GM19099 (cell line): ENCODE measurements around the gene DBN1.

Experiments used
- POLR2A ChIP-seq: IDR thresholded peaks from 3 replicates; pipeline ENCODE4 v1.6.1; 2011; ENCODE audit warnings: low read depth; ENCODE audit not compliant: insufficient read length; ENCODE audit errors: extremely low read depth

DBN1 gene

GRCh38 chr5:177473443-177474001 is at the start of gene DBN1:
TSS of gene DBN1 (minus strand) at chr5:177473634. CDS start at chr5:177473521, 113 bp downstream.
- TF ChIP-seq POLR2A = no peak

GRCh38 chr5:177520916-177521513 is 47.6 kb upstream of the DBN1 start:
- TF ChIP-seq POLR2A = no peak

GRCh38 chr5:177520271-177520670 is 46.8 kb upstream of the DBN1 start:
- TF ChIP-seq POLR2A = no peak

- TF ChIP-seq POLR2A = no peak
Measured at GRCh38 chr5:177519463-177520235, 46.2 kb upstream of the DBN1 start.

GRCh38 chr5:177516601-177517568 is 43.5 kb upstream of the DBN1 start, which contains the start of gene DDX41:
TSS of gene DDX41 (minus strand) at chr5:177516961. CDS start at chr5:177516945, 16 bp downstream.
- TF ChIP-seq POLR2A = peak; percentile 83

- no peak for TF ChIP-seq POLR2A
Measured at GRCh38 chr5:177515580-177515979, 42.1 kb upstream of the DBN1 start.

GRCh38 chr5:177514541-177514940 is 41.1 kb upstream of the DBN1 start:
- TF ChIP-seq POLR2A = no peak

GRCh38 chr5:177513500-177513899 is 40.1 kb upstream of the DBN1 start:
- TF ChIP-seq POLR2A = no peak

- TF ChIP-seq POLR2A = no peak
Measured at GRCh38 chr5:177512736-177513380, 39.4 kb upstream of the DBN1 start.

GRCh38 chr5:177511796-177512675 is 38.6 kb upstream of the DBN1 start:
- TF ChIP-seq POLR2A = no peak

- no peak for TF ChIP-seq POLR2A
Measured at GRCh38 chr5:177511181-177511580, 37.7 kb upstream of the DBN1 start.

- TF ChIP-seq POLR2A = peak; percentile 42
Measured at GRCh38 chr5:177510567-177511053, 37.2 kb upstream of the DBN1 start.

- TF ChIP-seq POLR2A = peak; percentile 26
Measured at GRCh38 chr5:177509991-177510566, 36.6 kb upstream of the DBN1 start.
